RKO (cell line): Measurements from ENCODE around the gene KIR3DL3.
"Not testable (repeated sequence)": the region's sequence is repeated elsewhere in the genome, so short reads cannot be mapped to it uniquely, and the experiment has no call there.

Experiments
- DNase-seq: peaks from one replicate; pipeline ENCODE4 v3.0.0-alpha.2; 2016; ENCODE audit warnings: low spot score

The KIR3DL3 gene

DNA sequence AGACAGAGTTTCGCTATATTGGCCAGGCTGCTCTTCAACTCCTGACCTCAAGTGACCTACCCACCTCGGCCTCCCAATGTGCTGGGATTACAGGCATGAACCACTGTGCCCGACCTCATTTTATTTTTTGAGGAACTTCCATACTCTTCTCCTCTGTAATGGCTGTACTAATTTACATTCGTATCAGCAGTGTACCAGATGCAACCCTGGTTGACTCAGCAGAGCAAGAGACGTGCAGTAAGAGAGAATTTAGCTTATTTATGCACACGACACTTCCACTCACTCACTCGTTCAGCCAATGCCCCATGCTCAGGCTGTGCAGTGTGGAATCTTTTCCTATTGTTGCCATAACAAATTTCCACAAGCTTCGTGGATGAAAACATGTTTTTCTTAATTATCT, 6.9 kb downstream of the KIR3DL3 start:
- DNase-seq: no peak

DNA sequence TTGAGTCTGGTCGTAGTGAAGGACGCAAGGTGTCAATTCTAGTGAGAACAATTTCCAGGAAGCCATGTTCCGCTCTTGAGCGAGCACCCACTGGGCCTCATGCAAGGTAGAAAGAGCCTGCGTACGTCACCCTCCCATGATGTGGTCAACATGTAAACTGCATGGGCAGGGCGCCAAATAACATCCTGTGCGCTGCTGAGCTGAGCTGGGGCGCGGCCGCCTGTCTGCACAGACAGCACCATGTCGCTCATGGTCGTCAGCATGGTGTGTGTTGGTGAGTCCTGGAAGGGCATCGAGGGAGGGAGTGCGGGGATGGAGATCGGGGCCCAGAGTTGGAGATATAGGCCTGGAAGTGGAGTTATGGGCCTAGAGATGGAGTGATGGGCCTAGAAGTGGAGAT, 14.1 kb downstream of the KIR3DL3 start, which contains the start of gene KIR2DL3:
Gene KIR2DL3 (plus strand): TSS at position 208 of the 400 bp plus-strand sequence. CDS start 33 bp downstream, at position 241.
- DNase-seq: not testable (repeated sequence)

DNA sequence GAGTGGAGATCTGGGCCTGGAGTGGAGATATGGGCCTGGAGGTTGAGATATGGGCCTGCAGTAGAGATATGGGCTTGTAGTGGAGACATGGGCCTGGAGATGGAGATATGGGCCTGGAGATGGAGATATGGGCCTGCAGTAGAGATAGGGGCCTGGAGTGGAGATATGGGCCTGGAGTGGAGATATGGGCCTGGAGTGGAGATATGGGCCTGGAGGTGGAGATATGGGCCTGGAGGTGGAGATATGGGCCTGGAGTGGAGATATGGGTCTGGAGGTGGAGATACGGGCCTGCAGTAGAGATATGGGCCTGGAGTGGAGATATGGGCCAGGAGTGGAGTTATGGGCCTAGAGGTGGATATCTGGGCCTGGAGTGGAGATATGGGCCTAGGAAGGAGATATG, 14.5 kb downstream of the KIR3DL3 start:
- no peak for DNase-seq

DNA sequence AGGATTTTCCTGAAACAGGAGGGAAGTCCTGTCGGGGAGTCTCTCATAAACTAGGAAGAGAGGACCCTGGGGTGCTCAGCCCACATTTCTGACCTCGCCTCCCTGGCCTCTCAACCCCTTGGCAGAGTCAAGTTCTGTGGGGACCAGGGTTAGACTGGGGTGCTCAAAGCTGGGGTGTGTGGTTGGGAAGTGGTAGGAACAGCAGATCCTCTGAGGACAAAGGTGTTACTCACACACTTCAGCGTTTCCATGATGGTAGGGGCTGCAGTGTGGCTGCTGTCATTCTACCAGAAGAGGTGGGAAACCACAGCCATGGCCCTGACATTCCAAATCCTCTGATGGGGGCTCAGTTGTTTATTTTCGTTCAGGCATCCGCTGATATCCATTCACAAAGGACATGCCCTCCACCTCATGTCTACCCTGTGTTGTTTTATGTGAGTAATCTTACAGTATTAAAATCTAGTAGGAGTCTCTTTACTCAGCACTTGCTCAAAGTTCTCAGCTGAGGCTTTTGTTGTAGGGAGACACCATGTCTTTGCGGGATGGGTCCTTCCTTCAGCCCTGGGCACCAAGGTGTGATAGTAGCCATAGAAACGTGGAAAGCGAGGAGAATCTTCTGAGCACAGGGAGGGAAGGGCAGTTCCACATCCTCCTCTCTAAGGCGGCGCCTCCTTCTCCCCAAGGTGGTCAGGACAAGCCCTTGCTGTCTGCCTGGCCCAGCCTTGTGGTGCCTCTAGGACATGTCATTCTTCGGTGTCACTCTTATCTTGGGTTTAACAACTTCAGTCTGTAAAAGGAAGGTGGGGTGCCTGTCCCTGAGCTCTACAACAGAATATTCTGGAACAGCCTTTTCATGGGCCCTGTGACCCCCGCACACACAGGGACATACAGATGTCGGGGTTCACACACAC, 15.6 kb downstream of the KIR3DL3 start:
- no peak for DNase-seq

DNA sequence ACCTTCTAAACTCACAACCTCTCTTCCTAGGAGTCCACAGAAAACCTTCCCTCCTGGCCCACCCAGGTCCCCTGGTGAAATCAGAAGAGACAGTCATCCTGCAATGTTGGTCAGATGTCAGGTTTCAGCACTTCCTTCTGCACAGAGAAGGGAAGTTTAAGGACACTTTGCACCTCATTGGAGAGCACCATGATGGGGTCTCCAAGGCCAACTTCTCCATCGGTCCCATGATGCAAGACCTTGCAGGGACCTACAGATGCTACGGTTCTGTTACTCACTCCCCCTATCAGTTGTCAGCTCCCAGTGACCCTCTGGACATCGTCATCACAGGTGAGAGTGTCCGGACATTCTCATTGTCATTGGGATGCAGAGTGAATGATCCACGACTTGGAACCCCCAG, 17.7 kb downstream of the KIR3DL3 start:
- not testable (repeated sequence) for DNase-seq

DNA sequence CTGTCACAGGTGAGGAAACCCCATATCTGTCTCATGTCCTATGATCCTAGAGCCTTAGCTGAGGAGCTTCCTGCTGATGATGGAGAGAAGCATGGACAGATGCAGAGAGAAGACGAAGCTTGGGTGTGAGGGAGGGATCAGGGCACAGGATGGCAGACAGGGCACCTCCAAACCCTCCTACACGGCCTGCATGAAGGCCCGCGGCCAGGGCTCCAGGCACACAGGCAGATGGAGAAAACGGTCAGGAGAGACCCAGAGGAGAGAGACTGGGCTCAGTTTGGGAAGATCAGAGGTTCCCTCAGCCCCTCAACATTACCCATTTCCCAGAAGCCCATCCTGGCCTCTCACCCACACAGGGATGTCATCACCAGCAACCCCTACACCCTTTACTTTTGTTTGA, 19.8 kb downstream of the KIR3DL3 start:
- DNase-seq: not testable (repeated sequence)

DNA sequence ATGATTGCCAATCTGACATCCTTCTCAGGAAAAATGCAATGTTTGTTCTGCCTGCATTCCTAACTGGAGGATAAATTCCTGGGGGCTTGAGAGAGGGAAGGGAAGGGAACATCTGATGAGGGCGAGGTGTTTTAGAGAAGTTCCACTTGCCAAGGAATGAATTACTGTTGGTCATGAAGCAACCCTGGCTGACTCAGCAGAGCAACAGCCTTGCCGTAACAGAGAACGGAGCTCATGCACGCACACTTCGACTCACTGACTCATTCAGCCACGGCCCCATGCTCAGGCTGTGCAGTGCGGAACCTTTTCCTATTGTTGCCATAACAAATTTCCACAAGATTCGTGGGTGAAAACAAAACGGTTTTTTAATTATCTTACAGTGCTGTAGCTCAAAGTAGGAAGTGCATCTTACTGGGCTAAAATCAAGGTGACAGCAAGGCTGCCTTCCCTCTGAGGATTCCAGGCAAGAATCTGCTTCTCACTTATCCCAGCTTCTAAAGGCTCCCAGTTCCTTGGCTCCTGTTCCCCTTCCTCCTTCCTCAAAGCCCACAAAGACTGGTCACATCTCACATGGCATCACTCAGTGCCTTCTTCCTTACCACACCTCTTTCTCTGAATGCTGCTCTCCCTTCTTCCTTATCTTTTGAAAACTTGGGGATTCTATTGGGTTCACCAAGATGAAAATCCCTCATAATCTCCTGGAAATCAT, 23.5 kb downstream of the KIR3DL3 start:
- peak; percentile 49 for DNase-seq

DNA sequence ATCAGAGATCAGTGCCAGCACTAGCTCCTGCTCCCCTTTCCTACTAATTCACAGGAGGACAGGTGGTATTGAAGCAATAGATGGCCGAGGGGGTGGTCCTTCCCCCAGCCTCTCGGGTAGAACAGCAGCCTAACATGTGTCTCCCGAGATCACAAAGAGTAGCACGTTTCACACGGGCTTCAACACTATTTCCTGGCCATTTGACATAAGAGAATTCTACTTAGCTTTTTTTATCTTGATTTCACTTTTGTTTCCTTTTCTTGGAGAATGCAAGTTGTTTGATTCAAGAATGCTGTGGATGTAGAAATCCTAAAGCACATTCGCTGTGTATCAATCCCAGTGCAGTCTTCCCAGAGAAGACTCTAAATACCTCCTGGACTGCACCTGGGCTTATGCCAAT, 26.0 kb downstream of the KIR3DL3 start:
- not testable (repeated sequence) for DNase-seq

DNA sequence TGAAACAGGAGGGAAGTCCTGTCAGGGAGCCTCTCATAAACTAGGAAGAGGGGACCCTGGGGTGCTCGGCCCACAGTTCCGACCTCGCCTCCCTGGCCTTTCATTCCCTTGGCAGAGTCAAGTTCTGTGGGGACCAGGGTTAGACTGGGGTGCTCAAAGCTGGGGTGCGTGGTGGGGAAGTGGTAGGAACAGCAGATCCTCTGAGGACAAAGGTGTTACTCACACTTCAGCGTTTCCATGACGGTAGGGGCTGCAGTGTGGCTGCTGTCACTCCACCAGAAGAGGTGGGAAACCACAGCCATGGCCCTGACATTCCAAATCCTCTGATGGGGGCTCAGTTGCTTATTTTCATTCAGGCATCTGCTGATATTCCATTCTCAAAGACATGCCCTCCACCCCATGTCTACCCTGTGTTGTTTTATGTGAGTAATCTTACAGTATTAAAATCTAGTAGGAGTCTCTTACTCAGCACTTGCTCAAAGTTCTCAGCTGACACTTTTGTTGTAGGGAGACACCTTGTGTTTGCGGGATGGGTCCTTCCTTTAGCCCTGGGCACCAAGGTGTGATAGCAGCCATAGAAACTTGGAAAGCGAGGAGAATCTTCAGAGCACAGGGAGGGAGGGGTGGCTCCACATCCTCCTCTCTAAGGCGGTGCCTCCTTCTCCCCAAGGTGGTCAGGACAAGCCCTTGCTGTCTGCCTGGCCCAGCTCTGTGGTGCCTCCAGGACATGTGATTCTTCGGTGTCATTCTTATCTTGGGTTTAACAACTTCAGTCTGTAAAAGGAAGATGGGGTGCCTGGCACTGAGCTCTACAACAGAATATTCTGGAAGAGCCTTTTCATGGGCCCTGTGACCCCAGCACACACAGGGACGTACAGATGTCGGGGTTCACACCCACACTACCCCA, 32.2 kb downstream of the KIR3DL3 start:
- not testable (repeated sequence) for DNase-seq

DNA sequence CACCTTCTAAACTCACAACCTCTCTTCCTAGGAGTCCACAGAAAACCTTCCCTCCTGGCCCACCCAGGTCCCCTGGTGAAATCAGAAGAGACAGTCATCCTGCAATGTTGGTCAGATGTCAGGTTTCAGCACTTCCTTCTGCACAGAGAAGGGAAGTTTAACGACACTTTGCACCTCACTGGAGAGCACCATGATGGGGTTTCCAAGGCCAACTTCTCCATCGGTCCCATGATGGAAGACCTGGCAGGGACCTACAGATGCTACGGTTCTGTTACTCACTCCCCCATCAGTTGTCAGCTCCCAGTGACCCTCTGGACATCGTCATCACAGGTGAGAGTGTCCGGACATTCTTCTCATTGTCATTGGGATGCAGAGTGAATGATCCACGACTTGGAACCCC, 34.3 kb downstream of the KIR3DL3 start:
- DNase-seq: not testable (repeated sequence)

DNA sequence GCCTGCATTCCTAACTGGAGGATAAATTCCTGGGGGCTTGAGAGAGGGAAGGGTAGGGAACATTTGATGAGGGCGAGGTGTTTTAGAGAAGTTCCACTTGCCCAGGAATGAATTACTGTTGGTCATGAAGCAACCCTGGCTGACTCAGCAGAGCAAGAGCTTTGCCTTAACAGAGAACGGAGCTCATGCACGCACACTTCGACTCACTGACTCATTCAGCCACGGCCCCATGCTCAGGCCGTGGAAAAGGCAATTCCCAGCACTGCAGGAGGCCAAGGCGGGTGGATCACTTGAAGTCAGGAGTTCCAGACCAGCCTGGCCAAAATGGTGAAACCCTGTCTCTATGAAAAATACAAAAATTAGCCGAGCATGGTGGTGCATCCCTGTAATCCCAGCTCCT, 40.0 kb downstream of the KIR3DL3 start:
- DNase-seq: peak; percentile 6

DNA sequence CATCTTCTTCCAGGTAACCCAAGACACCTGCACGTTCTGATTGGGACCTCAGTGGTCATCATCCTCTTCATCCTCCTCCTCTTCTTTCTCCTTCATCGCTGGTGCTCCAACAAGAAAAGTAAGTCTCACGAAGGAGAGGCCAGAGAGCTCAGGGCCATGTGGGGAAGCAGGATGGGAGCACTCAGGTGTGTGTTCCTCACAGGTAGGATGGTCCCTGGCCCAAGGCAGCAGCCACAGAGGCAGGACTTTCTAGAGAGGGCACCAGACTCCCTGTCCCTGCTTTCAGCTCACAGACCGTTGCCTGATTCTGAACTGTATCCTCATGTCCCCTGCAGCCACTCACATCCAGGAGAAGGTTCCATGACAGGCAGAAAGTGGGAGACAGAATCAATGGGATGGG, 42.2 kb downstream of the KIR3DL3 start:
- not testable (repeated sequence) for DNase-seq

DNA sequence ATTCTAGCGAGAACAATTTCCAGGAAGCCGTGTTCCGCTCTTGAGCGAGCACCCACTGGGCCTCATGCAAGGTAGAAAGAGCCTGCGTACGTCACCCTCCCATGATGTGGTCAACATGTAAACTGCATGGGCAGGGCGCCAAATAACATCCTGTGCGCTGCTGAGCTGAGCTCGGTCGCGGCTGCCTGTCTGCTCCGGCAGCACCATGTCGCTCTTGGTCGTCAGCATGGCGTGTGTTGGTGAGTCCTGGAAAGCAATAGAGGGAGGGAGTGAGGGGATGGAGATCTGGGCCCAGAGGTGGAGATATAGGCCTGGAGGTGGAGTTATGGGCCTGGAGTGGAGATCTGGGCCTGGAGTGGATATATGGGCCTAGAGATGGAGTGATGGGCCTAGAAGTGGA, 45.4 kb downstream of the KIR3DL3 start, which contains the start of gene KIR2DL1:
Gene KIR2DL1 (plus strand): TSS at position 148 of the 400 bp plus-strand sequence. CDS start 58 bp downstream, at position 206.
- not testable (repeated sequence) for DNase-seq

DNA sequence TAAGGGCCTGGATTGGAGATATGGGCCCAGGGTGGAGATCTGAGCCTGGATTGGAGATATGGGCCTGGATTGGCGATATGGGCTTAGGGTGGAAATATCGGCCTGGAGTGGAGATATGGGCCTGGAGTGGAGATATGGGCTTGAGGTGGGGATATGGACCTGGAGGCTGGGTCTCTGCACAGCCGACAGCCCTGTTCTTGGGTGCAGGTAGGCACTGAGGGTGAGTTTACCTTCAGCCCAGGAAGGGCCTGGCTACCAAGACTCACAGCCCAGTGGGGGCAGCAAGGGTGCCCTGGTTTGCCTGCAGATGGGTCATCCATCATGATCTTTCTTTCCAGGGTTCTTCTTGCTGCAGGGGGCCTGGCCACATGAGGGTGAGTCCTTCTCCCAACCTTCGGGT, 46.3 kb downstream of the KIR3DL3 start:
- not testable (repeated sequence) for DNase-seq

DNA sequence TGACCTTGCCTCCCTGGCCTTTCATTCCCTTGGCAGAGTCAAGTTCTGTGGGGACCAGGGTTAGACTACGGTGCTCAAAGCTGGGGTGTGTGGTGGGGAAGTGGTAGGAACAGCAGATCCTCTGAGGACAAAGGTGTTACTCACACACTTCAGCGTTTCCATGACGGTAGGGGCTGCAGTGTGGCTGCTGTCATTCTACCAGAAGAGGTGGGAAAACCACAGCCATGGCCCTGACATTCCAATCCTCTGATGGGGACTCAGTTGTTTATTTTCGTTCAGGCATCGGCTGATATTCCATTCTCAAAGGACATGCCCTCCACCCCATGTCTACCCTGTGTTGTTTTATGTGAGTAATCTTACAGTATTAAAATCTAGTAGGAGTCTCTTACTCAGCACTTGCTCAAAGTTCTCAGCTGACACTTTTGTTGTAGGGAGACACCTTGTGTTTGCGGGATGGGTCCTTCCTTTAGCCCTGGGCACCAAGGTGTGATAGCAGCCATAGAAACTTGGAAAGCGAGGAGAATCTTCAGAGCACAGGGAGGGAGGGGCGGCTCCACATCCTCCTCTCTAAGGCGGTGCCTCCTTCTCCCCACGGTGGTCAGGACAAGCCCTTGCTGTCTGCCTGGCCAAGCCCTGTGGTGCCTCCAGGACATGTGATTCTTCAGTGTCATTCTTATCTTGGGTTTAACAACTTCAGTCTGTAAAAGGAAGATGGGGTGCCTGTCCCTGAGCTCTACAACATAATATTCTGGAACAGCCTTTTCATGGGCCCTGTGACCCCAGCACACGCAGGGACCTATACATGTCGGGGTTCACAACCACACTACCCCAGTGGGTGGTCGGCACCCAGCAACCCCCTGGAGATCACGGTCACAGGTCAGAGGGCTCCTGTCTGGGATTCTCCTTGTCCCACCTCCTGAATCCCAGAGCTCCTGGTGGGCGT, 47.0 kb downstream of the KIR3DL3 start:
- DNase-seq: not testable (repeated sequence)

DNA sequence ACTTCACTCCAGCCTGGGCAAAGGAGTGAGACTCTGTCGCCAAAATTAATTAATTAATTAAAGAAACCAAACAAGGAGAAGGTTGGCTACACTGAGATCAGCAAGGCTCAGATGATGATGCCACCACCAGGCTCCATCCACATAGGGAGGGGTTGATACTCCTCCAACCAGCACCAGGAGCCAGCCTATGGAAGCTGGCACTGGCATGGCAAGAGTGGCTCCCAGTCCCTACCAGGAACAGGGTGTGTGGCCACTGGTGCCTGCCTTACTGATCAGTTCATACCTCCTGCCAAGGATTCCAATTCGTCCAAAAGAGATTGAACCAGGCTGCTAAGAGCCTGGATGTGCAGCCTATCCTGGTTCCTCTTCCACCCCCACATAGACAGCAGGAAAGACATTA, 48.4 kb downstream of the KIR3DL3 start:
- DNase-seq: not testable (repeated sequence)

DNA sequence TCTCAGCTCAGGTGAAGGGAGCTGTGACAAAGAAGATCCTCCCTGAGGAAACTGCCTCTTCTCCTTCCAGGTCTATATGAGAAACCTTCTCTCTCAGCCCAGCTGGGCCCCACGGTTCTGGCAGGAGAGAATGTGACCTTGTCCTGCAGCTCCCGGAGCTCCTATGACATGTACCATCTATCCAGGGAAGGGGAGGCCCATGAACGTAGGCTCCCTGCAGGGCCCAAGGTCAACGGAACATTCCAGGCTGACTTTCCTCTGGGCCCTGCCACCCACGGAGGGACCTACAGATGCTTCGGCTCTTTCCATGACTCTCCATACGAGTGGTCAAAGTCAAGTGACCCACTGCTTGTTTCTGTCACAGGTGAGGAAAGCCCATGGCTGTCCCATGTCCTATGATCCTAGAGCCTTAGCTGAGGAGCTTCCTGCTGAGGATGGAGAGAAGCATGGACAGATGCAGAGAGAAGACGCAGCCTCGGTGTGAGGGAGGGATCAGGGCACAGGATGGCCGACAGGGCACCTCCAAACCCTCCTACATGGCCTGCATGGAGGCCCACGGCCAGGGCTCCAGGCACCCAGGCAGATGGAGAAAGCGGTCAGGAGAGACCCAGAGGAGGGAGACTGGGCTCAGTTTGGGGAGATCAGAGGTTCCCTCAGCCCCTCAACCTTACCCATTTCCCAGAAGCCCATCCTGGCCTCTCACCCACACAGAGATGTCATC, 51.0 kb downstream of the KIR3DL3 start:
- DNase-seq: not testable (repeated sequence)

DNA sequence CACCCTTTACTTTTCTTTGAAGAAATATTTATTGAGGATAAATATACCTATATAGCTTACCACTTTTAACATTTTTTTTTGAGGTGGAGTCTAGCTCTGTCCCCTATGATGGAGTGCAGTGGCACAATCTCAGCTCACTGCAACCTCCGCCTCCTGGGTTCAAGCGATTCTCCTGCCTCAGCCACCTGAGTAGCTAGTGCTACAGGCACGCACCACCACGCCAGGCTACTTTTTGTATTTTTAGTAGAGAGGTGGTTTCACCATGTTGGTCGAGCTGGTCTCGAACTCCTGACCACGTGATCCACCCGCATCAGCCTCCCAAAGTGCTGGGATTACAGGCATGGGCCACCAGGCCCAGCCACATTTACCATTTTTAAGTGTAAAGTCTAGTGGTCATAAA, 51.6 kb downstream of the KIR3DL3 start:
- DNase-seq: not testable (repeated sequence)

DNA sequence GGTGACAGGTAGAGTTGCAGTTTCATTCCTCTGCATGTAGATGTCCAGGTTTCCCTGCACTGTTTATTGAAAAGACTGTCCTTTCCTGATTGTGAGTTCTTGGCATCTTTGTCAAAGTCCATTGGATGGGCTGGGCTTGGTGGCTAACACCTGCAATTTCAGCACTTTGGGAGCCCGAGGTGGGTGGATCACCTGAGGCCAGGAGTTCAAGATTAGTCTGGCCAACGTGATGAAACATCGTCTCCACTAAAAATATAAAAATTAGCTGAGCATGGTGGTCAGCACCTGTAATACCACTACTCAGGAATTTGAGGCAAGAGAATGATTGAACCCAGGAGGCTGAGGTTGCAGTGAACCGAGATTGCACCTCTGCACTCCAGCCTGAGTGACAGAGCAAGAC, 53.6 kb downstream of the KIR3DL3 start:
- DNase-seq: not testable (repeated sequence)

DNA sequence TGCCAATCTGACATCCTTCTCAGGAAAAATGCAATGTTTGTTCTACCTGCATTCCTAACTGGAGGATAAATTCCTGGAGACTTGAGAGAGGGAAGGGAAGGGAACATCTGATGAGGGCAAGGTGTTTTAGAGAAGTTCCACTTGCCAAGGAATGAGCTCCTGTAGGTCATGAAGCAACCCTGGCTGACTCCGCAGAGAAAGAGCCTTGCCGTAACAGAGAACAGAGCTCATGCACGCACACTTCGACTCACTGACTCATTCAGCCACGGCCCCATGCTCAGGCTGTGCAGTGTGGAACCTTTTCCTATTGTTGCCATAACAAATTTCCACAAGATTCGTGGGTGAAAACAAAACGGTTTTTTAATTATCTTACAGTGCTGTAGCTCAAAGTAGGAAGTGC, 54.7 kb downstream of the KIR3DL3 start:
- not testable (repeated sequence) for DNase-seq
